HepG2 (cell line): ENCODE data around the gene SLC16A3. TPM values are rescaled to one million over a fixed set of nuclear protein-coding genes. Genes with fewer than 3 reads are reported as not detected.

ENCODE experiments used
- CC2D1A ChIP-seq: sonication (generic); formaldehyde crosslinking; IDR thresholded peaks from 2 replicates; pipeline ENCODE4 v1.8.1; 2023; ENCODE audit warnings: mild to moderate bottlenecking, missing genetic modification reagents
- MIER3 ChIP-seq: IDR thresholded peaks from 2 replicates; pipeline ENCODE4 v1.6.1; 2016; ENCODE audit warnings: missing compliant biosample characterization, borderline replicate concordance
- PAWR ChIP-seq: sonication (generic); formaldehyde crosslinking; IDR thresholded peaks from 2 replicates; pipeline ENCODE4 v1.4.0; 2020; ENCODE audit warnings: missing genetic modification reagents, mild to moderate bottlenecking, borderline replicate concordance
- PHB2 ChIP-seq: fragments of 450-650 bp; IDR thresholded peaks from 2 replicates; pipeline ENCODE4 v1.6.1; 2018; ENCODE audit not compliant: partially characterized antibody
- ZFP36L1 ChIP-seq: sonication (generic); formaldehyde crosslinking; IDR thresholded peaks from 2 replicates; pipeline ENCODE4 v1.8.0; 2022; ENCODE audit warnings: mild to moderate bottlenecking, missing genetic modification reagents, moderate library complexity
- ZFY ChIP-seq: sonication (generic); formaldehyde crosslinking; IDR thresholded peaks from 2 replicates; pipeline ENCODE4 v1.4.0; 2020; ENCODE audit warnings: missing genetic modification reagents
- ZNF317 ChIP-seq: sonication (generic); formaldehyde crosslinking; IDR thresholded peaks from 2 replicates; pipeline ENCODE4 v1.5.0; 2020; ENCODE audit warnings: mild to moderate bottlenecking, missing genetic modification reagents
- ZNF335 ChIP-seq: sonication (generic); formaldehyde crosslinking; IDR thresholded peaks from 2 replicates; pipeline ENCODE4 v1.4.0; 2020; ENCODE audit warnings: missing genetic modification reagents
- ZNF382 ChIP-seq: sonication (generic); formaldehyde crosslinking; IDR thresholded peaks from 2 replicates; pipeline ENCODE4 v1.5.0; 2020; ENCODE audit warnings: missing genetic modification reagents, mild to moderate bottlenecking, borderline replicate concordance
- ZNF441 ChIP-seq: sonication (generic); formaldehyde crosslinking; IDR thresholded peaks from 2 replicates; pipeline ENCODE4 v1.7.0; 2021; ENCODE audit warnings: missing genetic modification reagents, borderline replicate concordance
- ZNF816 ChIP-seq: sonication (generic); formaldehyde crosslinking; IDR thresholded peaks from 2 replicates; pipeline ENCODE4 v1.8.0; 2022; ENCODE audit warnings: missing genetic modification reagents, mild to moderate bottlenecking, borderline replicate concordance
- polyA plus RNA-seq, 8 experiments: library from polyadenylated mRNA; depleted of rRNA in 3 of 8; stranded (reverse) in 7 of 8; unstranded in 1 of 8; fragments of >200 nt; fragmentation: Illumina TruSeq in 4 of 8; extraction: Trizol in 4 of 8; gene quantifications; 2 replicates each; pipeline versions ENCODE4 v1.2.1 to v1.2.3, GENCODE V29; 2011 to 2016; ENCODE audit warnings: low read depth in 4 of 8, missing spikeins in 1 of 8, mixed read lengths in 1 of 8; ENCODE audit not compliant: insufficient read depth in 1 of 8
- total RNA-seq, 5 experiments: library from RNA; depleted of rRNA; stranded (reverse); fragments of >200 nt; fragmentation: Illumina TruSeq; extraction: Trizol; gene quantifications; 2 replicates each; pipeline ENCODE4 v1.2.3, GENCODE V29; 2016; ENCODE audit warnings: low read depth in 1 of 5
- TF ChIP-seq, protein P1 (sequence below): sonication (generic); formaldehyde crosslinking; IDR thresholded peaks from 2 replicates; pipeline ENCODE4 v1.9.0; 2021; ENCODE audit warnings: missing genetic modification reagents, borderline replicate concordance
- TF ChIP-seq, protein P2 (sequence below), 2 experiments: sonication (generic) in 1 of 2; formaldehyde crosslinking in 1 of 2; IDR thresholded peaks; 2 replicates each; pipeline versions ENCODE4 v1.5.1 to v1.6.1; 2011 to 2020; ENCODE audit warnings: borderline replicate concordance in 1 of 2, low read depth in 1 of 2, low read length in 1 of 2, mild to moderate bottlenecking in 1 of 2, missing genetic modification reagents in 1 of 2, moderate library complexity in 1 of 2
- TF ChIP-seq, protein P3 (sequence below): sonication (generic); formaldehyde crosslinking; IDR thresholded peaks from 2 replicates; pipeline ENCODE4 v1.5.0; 2020; ENCODE audit warnings: mild to moderate bottlenecking, low read depth, missing genetic modification reagents, borderline replicate concordance
- TF ChIP-seq, protein P4 (sequence below): sonication (generic); formaldehyde crosslinking; IDR thresholded peaks from 2 replicates; pipeline ENCODE4 v1.4.0; 2020; ENCODE audit warnings: missing genetic modification reagents

The SLC16A3 gene
- total and polyA plus RNA-seq, 2 of the 13 experiments (the other 11 are each of a cell fraction or from before 2014, with no cell fraction given) = 242 to 349 TPM

DNA sequence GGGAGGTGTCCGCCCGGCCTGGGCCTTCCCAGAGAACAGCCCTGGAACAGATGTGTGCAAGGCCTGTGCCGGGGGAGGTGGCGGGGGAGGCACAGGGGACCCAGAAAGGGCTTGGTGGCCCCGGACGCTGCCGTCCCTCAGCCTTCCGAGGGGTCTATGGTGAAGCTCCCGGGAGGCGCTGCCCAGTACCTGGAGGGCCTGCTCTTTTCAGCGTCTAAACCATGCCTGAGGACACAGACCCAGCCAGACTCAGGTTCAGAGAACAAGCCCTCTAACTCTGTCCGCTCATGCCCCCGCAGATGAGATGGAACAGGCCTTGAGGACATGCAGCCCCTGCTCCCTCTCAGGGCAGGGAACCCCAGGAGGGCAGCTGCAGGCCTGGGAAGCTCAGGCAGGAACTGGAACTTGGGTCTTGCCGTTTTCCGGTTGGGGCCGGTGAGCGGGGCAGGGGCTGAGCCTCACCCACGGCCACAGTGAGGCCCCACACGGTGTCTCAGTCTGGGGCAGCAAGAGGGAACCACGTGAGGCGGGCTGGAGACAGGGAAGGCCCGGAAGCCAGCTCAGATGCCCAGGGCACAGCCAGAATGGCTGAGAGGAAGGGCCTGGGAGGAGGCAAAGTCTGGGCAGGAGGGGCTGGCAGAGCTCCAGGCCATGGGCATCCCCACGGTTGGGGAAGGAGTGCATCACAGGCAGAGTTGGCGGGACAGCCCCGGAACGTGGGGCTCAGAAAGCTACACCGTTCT, 12.5 kb downstream of the SLC16A3 start (continued):
- TF ChIP-seq, protein P1, sequence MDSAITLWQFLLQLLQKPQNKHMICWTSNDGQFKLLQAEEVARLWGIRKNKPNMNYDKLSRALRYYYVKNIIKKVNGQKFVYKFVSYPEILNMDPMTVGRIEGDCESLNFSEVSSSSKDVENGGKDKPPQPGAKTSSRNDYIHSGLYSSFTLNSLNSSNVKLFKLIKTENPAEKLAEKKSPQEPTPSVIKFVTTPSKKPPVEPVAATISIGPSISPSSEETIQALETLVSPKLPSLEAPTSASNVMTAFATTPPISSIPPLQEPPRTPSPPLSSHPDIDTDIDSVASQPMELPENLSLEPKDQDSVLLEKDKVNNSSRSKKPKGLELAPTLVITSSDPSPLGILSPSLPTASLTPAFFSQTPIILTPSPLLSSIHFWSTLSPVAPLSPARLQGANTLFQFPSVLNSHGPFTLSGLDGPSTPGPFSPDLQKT (CRISPR knock-in tag) = no peak
- TF ChIP-seq ZNF335 = no peak; the same call in none of the 2 replicates
- no peak for TF ChIP-seq PAWR (CRISPR knock-in tag)
- 0 out of 2 replicates have a peak, but pooled peaks have one; percentile 50 for TF ChIP-seq ZNF816
- TF ChIP-seq CC2D1A (CRISPR knock-in tag) = no peak
- TF ChIP-seq, protein P2, sequence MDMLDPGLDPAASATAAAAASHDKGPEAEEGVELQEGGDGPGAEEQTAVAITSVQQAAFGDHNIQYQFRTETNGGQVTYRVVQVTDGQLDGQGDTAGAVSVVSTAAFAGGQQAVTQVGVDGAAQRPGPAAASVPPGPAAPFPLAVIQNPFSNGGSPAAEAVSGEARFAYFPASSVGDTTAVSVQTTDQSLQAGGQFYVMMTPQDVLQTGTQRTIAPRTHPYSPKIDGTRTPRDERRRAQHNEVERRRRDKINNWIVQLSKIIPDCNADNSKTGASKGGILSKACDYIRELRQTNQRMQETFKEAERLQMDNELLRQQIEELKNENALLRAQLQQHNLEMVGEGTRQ (IDR thresholded peaks at IDR 0.05; ENCODE audit: low read depth, low read length) = peak; percentile 68
- TF ChIP-seq, protein P2 (CRISPR knock-in tag; IDR thresholded peaks at IDR 0.05; ENCODE audit: borderline replicate concordance) = peak; percentile 74; the same call in 1 of the 2 replicates
- TF ChIP-seq ZFY (CRISPR knock-in tag) = peak; percentile 83
- TF ChIP-seq ZNF382 = no peak
- TF ChIP-seq, protein P3, sequence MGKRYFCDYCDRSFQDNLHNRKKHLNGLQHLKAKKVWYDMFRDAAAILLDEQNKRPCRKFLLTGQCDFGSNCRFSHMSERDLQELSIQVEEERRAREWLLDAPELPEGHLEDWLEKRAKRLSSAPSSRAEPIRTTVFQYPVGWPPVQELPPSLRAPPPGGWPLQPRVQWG = 0 out of 2 replicates have a peak, but pooled peaks have one; percentile 76
- TF ChIP-seq PHB2 = no peak
- peak; percentile 67 for TF ChIP-seq ZNF317 (CRISPR knock-in tag)
- TF ChIP-seq ZNF441 (CRISPR knock-in tag) = no peak
- TF ChIP-seq ZFP36L1 = peak; percentile 20; the same call in 1 of the 2 replicates
- TF ChIP-seq, protein P4, sequence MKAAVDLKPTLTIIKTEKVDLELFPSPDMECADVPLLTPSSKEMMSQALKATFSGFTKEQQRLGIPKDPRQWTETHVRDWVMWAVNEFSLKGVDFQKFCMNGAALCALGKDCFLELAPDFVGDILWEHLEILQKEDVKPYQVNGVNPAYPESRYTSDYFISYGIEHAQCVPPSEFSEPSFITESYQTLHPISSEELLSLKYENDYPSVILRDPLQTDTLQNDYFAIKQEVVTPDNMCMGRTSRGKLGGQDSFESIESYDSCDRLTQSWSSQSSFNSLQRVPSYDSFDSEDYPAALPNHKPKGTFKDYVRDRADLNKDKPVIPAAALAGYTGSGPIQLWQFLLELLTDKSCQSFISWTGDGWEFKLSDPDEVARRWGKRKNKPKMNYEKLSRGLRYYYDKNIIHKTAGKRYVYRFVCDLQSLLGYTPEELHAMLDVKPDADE (CRISPR knock-in tag) = peak; percentile 92; the same call in 1 of the 2 replicates
- no peak for TF ChIP-seq MIER3 (CRISPR knock-in tag)
